ENCODE measurements around the gene KCND3.

DNA sequence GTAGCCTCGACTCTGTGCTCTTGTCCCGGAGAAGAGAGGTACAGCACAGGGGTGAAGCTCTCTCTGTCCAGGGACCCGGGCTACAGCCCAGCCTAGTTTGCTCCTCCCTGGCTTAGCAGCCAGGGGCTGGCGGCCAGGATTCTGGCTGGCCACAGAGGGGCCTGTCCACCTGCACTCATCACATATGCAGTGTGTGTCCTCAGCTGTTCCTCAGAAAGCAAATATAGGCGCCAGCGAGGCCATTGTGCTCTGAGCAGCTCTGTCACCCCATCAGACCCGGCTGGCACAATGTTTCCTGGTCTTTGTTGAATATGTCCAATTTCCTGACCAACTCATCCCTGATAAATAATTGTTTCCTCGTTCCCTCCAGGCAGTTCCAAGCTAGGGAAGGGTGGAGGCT, 28.5 kb downstream of the KCND3 start:
- no peak for TF ChIP-seq POLR2A (IDR thresholded peaks at IDR 0.05)
- no peak for TF ChIP-seq CTCF (IDR thresholded peaks at IDR 0.05)

All from Peyer's patch (tissue), 4 donors.